SK-N-SH (cell line): ENCODE results near the gene FBXO7.

Source experiments
- CHD2 ChIP-seq: fragments of 150-350 bp; IDR thresholded peaks from 2 replicates; pipeline ENCODE4 v1.6.1; 2018; ENCODE audit warnings: low read length; ENCODE audit not compliant: partially characterized antibody
- FOXJ3 ChIP-seq: sonication (generic); formaldehyde crosslinking; IDR thresholded peaks from 2 replicates; pipeline ENCODE4 v1.5.1; 2020; ENCODE audit warnings: mild to moderate bottlenecking, missing genetic modification reagents
- JUND ChIP-seq: IDR thresholded peaks from 2 replicates; pipeline ENCODE4 v1.4.0; 2012
- MAX ChIP-seq: IDR thresholded peaks from 2 replicates; pipeline ENCODE4 v1.4.0; 2012; ENCODE audit warnings: low read depth
- PBX3 ChIP-seq: IDR thresholded peaks from 2 replicates; pipeline ENCODE4; 2012
- POLR2AphosphoS5 ChIP-seq: IDR thresholded peaks from 2 replicates; pipeline ENCODE4 v1.6.1; 2012; ENCODE audit warnings: low read depth, low read length
- RAD21 ChIP-seq: IDR thresholded peaks from 2 replicates; pipeline ENCODE4 v1.6.1; 2012; ENCODE audit warnings: mild to moderate bottlenecking, low read length
- SIN3A ChIP-seq: IDR thresholded peaks from 2 replicates; pipeline ENCODE4 v1.6.1; 2012; ENCODE audit warnings: low read depth, mild to moderate bottlenecking, low read length, moderate library complexity, borderline replicate concordance
- SMC3 ChIP-seq: IDR thresholded peaks from 2 replicates; pipeline ENCODE4 v1.6.1; 2012; ENCODE audit warnings: low read depth, low read length, improper control_type of control experiment
- USF2 ChIP-seq: fragments of 150-350 bp; IDR thresholded peaks from 2 replicates; pipeline ENCODE4 v1.6.1; 2017; ENCODE audit warnings: antibody characterized with exemption, low read length, low read depth, borderline replicate concordance
- ZBTB33 ChIP-seq: IDR thresholded peaks from 2 replicates; pipeline ENCODE4 v1.4.0; 2012; ENCODE audit warnings: low read depth, borderline replicate concordance
- TF ChIP-seq, protein P1 (sequence below): fragments of 200-600 bp; sonication (generic); IDR thresholded peaks from 2 replicates; pipeline ENCODE4 v1.6.1; 2017; ENCODE audit warnings: antibody characterized with exemption, mild to moderate bottlenecking, moderate library complexity
- TF ChIP-seq, protein P2 (sequence below): fragments of 150-350 bp; IDR thresholded peaks from 2 replicates; pipeline ENCODE4 v1.6.1; 2016; ENCODE audit warnings: mild to moderate bottlenecking, low read depth, low read length

DNA sequence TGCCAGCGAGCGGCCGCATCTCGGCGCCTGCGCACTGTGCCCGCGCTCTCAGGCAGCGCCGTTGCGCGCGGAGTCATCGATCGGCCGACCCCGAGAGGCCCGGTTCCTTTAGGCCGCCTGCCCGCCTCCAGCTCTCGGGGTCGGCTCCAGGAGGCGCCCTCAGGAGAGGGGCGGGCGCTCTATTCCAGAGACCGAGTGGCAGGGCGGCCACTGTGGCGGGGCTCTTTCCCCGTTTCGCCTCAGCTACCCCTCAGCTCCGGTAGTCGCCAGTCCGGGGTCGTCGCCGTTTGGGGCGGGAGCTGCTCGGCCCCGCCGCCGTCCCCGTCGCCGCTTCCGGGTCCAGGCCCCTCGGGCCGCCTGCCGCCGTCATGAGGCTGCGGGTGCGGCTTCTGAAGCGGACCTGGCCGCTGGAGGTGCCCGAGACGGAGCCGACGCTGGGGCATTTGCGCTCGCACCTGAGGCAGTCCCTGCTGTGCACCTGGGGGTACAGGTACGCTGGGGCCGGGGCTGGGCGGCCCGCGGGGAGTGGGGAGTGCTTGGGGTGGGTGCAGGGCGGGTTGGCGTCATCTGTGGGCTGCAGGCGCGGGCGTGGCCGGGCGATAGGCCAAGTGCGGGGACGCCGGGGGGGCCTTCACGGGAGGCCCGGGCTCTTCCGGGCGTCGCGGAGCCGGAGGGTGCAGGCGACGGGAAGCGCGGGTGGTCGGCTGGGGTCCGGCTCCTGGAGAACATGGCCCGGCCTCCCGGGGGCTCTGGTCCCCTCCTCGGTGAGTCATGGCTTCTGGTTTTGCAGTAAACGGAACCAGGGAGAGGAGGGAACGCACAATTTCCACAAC, at the start of gene FBXO7:
- TF ChIP-seq SMC3 (no peak), FOXJ3 (CRISPR knock-in tag) (no peak), POLR2AphosphoS5 (no peak; the same call in 1 of the 2 replicates), CHD2 (peak; percentile 24), JUND (0 out of 2 replicates have a peak, but pooled peaks have one; percentile 12), USF2 (no peak), SIN3A (no peak; the same call in 1 of the 2 replicates), RAD21 (no peak), PBX3 (no peak), MAX (no peak), ZBTB33 (no peak)
- TF ChIP-seq, protein P1, sequence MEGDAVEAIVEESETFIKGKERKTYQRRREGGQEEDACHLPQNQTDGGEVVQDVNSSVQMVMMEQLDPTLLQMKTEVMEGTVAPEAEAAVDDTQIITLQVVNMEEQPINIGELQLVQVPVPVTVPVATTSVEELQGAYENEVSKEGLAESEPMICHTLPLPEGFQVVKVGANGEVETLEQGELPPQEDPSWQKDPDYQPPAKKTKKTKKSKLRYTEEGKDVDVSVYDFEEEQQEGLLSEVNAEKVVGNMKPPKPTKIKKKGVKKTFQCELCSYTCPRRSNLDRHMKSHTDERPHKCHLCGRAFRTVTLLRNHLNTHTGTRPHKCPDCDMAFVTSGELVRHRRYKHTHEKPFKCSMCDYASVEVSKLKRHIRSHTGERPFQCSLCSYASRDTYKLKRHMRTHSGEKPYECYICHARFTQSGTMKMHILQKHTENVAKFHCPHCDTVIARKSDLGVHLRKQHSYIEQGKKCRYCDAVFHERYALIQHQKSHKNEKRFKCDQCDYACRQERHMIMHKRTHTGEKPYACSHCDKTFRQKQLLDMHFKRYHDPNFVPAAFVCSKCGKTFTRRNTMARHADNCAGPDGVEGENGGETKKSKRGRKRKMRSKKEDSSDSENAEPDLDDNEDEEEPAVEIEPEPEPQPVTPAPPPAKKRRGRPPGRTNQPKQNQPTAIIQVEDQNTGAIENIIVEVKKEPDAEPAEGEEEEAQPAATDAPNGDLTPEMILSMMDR: peak; percentile 49
- TF ChIP-seq, protein P2, sequence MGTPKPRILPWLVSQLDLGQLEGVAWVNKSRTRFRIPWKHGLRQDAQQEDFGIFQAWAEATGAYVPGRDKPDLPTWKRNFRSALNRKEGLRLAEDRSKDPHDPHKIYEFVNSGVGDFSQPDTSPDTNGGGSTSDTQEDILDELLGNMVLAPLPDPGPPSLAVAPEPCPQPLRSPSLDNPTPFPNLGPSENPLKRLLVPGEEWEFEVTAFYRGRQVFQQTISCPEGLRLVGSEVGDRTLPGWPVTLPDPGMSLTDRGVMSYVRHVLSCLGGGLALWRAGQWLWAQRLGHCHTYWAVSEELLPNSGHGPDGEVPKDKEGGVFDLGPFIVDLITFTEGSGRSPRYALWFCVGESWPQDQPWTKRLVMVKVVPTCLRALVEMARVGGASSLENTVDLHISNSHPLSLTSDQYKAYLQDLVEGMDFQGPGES: no peak
